Measurements from ENCODE around the gene RAB4A.

The RAB4A gene

GRCh38 chr1:229230140-229230892 is 40.6 kb upstream of the RAB4A start:
- no peak overlapping the region for H3K9ac ChIP-seq (ENCODE audit: low read depth in 1 of 2, low read length in 2 of 2)
- peaks cover 0 to 3% of the 10 kb centered on the region in 2 donors for H3K27me3 ChIP-seq (ENCODE audit: control insufficient read depth in 2 of 2, insufficient read depth in 2 of 2, low read length in 2 of 2)
- no peaks in the 10 kb centered on the region for H3K9me3 ChIP-seq (ENCODE audit: control insufficient read depth in 2 of 2, low read length in 2 of 2)
- H3K4me3 ChIP-seq (ENCODE audit: low read length in 2 of 2), result no peak overlapping the region
- no peak overlapping the region for H3K27ac ChIP-seq (ENCODE audit: low read depth in 2 of 2, low read length in 2 of 2)
- H3K36me3 ChIP-seq (ENCODE audit: control insufficient read depth in 2 of 2, insufficient read depth in 2 of 2, low read length in 2 of 2), result no peaks in the 10 kb centered on the region
- peaks cover 15 to 18% of the 10 kb centered on the region in 2 donors for H3K4me1 ChIP-seq (ENCODE audit: control insufficient read depth in 2 of 2, insufficient read depth in 2 of 2, low read length in 2 of 2)

GRCh38 chr1:229230893-229231753 is 39.8 kb upstream of the RAB4A start:
- Histone ChIP-seq H3K27ac (ENCODE audit: low read depth in 2 of 2, low read length in 2 of 2) (no peak overlapping the region), H3K9ac (ENCODE audit: low read depth in 1 of 2, low read length in 2 of 2) (no peak overlapping the region), H3K4me3 (ENCODE audit: low read length in 2 of 2) (no peak overlapping the region), H3K4me1 (ENCODE audit: control insufficient read depth in 2 of 2, insufficient read depth in 2 of 2, low read length in 2 of 2) (peaks cover 12 to 14% of the 10 kb centered on the region in 2 donors), H3K9me3 (ENCODE audit: control insufficient read depth in 2 of 2, low read length in 2 of 2) (no peaks in the 10 kb centered on the region), H3K36me3 (ENCODE audit: control insufficient read depth in 2 of 2, insufficient read depth in 2 of 2, low read length in 2 of 2) (no peaks in the 10 kb centered on the region), H3K27me3 (ENCODE audit: control insufficient read depth in 2 of 2, insufficient read depth in 2 of 2, low read length in 2 of 2) (peaks cover 0 to 3% of the 10 kb centered on the region in 2 donors)

- no peak overlapping the region for H3K27ac ChIP-seq (ENCODE audit: low read depth in 2 of 2, low read length in 2 of 2)
- H3K36me3 ChIP-seq (ENCODE audit: control insufficient read depth in 2 of 2, insufficient read depth in 2 of 2, low read length in 2 of 2), result no peaks in the 10 kb centered on the region
- no peak overlapping the region for H3K9ac ChIP-seq (ENCODE audit: low read depth in 1 of 2, low read length in 2 of 2)
- H3K4me3 ChIP-seq (ENCODE audit: low read length in 2 of 2), result no peak overlapping the region
- H3K9me3 ChIP-seq (ENCODE audit: control insufficient read depth in 2 of 2, low read length in 2 of 2), result no peaks in the 10 kb centered on the region
- H3K27me3 ChIP-seq (ENCODE audit: control insufficient read depth in 2 of 2, insufficient read depth in 2 of 2, low read length in 2 of 2), result peaks cover 0 to 3% of the 10 kb centered on the region in 2 donors
- H3K4me1 ChIP-seq (ENCODE audit: control insufficient read depth in 2 of 2, insufficient read depth in 2 of 2, low read length in 2 of 2), result peaks cover 12 to 14% of the 10 kb centered on the region in 2 donors
Measured at GRCh38 chr1:229231754-229232119, 39.2 kb upstream of the RAB4A start.

- Histone ChIP-seq H3K27me3 (ENCODE audit: control insufficient read depth in 2 of 2, insufficient read depth in 2 of 2, low read length in 2 of 2) (no peaks in the 10 kb centered on the region), H3K9me3 (ENCODE audit: control insufficient read depth in 2 of 2, low read length in 2 of 2) (no peaks in the 10 kb centered on the region), H3K36me3 (ENCODE audit: control insufficient read depth in 2 of 2, insufficient read depth in 2 of 2, low read length in 2 of 2) (no peaks in the 10 kb centered on the region), H3K4me3 (ENCODE audit: low read length in 2 of 2) (no peak overlapping the region), H3K4me1 (ENCODE audit: control insufficient read depth in 2 of 2, insufficient read depth in 2 of 2, low read length in 2 of 2) (peaks cover 4% of the 10 kb centered on the region in 2 donors), H3K9ac (ENCODE audit: low read depth in 1 of 2, low read length in 2 of 2) (no peak overlapping the region), H3K27ac (ENCODE audit: low read depth in 2 of 2, low read length in 2 of 2) (no peak overlapping the region)
Measured at GRCh38 chr1:229234870-229235472, 35.9 kb upstream of the RAB4A start.

- no peak overlapping the region for H3K9ac ChIP-seq (ENCODE audit: low read depth in 1 of 2, low read length in 2 of 2)
- no peaks in the 10 kb centered on the region for H3K36me3 ChIP-seq (ENCODE audit: control insufficient read depth in 2 of 2, insufficient read depth in 2 of 2, low read length in 2 of 2)
- no peaks in the 10 kb centered on the region for H3K4me1 ChIP-seq (ENCODE audit: control insufficient read depth in 2 of 2, insufficient read depth in 2 of 2, low read length in 2 of 2)
- no peak overlapping the region for H3K27ac ChIP-seq (ENCODE audit: low read depth in 2 of 2, low read length in 2 of 2)
- no peaks in the 10 kb centered on the region for H3K27me3 ChIP-seq (ENCODE audit: control insufficient read depth in 2 of 2, insufficient read depth in 2 of 2, low read length in 2 of 2)
- no peaks in the 10 kb centered on the region for H3K9me3 ChIP-seq (ENCODE audit: control insufficient read depth in 2 of 2, low read length in 2 of 2)
- H3K4me3 ChIP-seq (ENCODE audit: low read length in 2 of 2), result no peak overlapping the region
Measured at GRCh38 chr1:229237320-229237719, 33.6 kb upstream of the RAB4A start.

GRCh38 chr1:229238231-229238630 is 32.7 kb upstream of the RAB4A start:
- Histone ChIP-seq H3K27ac (ENCODE audit: low read depth in 2 of 2, low read length in 2 of 2) (no peak overlapping the region), H3K4me3 (ENCODE audit: low read length in 2 of 2) (no peak overlapping the region), H3K4me1 (ENCODE audit: control insufficient read depth in 2 of 2, insufficient read depth in 2 of 2, low read length in 2 of 2) (no peaks in the 10 kb centered on the region), H3K9ac (ENCODE audit: low read depth in 1 of 2, low read length in 2 of 2) (no peak overlapping the region), H3K36me3 (ENCODE audit: control insufficient read depth in 2 of 2, insufficient read depth in 2 of 2, low read length in 2 of 2) (no peaks in the 10 kb centered on the region), H3K9me3 (ENCODE audit: control insufficient read depth in 2 of 2, low read length in 2 of 2) (no peaks in the 10 kb centered on the region), H3K27me3 (ENCODE audit: control insufficient read depth in 2 of 2, insufficient read depth in 2 of 2, low read length in 2 of 2) (no peaks in the 10 kb centered on the region)

- H3K4me3 ChIP-seq (ENCODE audit: low read length in 2 of 2), result no peak overlapping the region
- H3K9ac ChIP-seq (ENCODE audit: low read depth in 1 of 2, low read length in 2 of 2), result no peak overlapping the region
- no peaks in the 10 kb centered on the region for H3K9me3 ChIP-seq (ENCODE audit: control insufficient read depth in 2 of 2, low read length in 2 of 2)
- no peaks in the 10 kb centered on the region for H3K4me1 ChIP-seq (ENCODE audit: control insufficient read depth in 2 of 2, insufficient read depth in 2 of 2, low read length in 2 of 2)
- no peaks in the 10 kb centered on the region for H3K36me3 ChIP-seq (ENCODE audit: control insufficient read depth in 2 of 2, insufficient read depth in 2 of 2, low read length in 2 of 2)
- no peaks in the 10 kb centered on the region for H3K27me3 ChIP-seq (ENCODE audit: control insufficient read depth in 2 of 2, insufficient read depth in 2 of 2, low read length in 2 of 2)
- H3K27ac ChIP-seq (ENCODE audit: low read depth in 2 of 2, low read length in 2 of 2), result no peak overlapping the region
Measured at GRCh38 chr1:229238674-229239415, 32.1 kb upstream of the RAB4A start.

GRCh38 chr1:229240532-229240931 is 30.4 kb upstream of the RAB4A start:
- Histone ChIP-seq H3K9ac (ENCODE audit: low read depth in 1 of 2, low read length in 2 of 2) (no peak overlapping the region), H3K27ac (ENCODE audit: low read depth in 2 of 2, low read length in 2 of 2) (no peak overlapping the region), H3K36me3 (ENCODE audit: control insufficient read depth in 2 of 2, insufficient read depth in 2 of 2, low read length in 2 of 2) (no peaks in the 10 kb centered on the region), H3K4me3 (ENCODE audit: low read length in 2 of 2) (no peak overlapping the region), H3K9me3 (ENCODE audit: control insufficient read depth in 2 of 2, low read length in 2 of 2) (no peaks in the 10 kb centered on the region), H3K4me1 (ENCODE audit: control insufficient read depth in 2 of 2, insufficient read depth in 2 of 2, low read length in 2 of 2) (no peaks in the 10 kb centered on the region), H3K27me3 (ENCODE audit: control insufficient read depth in 2 of 2, insufficient read depth in 2 of 2, low read length in 2 of 2) (no peaks in the 10 kb centered on the region)

GRCh38 chr1:229241390-229241789 is 29.5 kb upstream of the RAB4A start:
- no peak overlapping the region for H3K4me3 ChIP-seq (ENCODE audit: low read length in 2 of 2)
- no peaks in the 10 kb centered on the region for H3K9me3 ChIP-seq (ENCODE audit: control insufficient read depth in 2 of 2, low read length in 2 of 2)
- no peaks in the 10 kb centered on the region for H3K36me3 ChIP-seq (ENCODE audit: control insufficient read depth in 2 of 2, insufficient read depth in 2 of 2, low read length in 2 of 2)
- no peak overlapping the region for H3K9ac ChIP-seq (ENCODE audit: low read depth in 1 of 2, low read length in 2 of 2)
- no peak overlapping the region for H3K27ac ChIP-seq (ENCODE audit: low read depth in 2 of 2, low read length in 2 of 2)
- H3K27me3 ChIP-seq (ENCODE audit: control insufficient read depth in 2 of 2, insufficient read depth in 2 of 2, low read length in 2 of 2), result no peaks in the 10 kb centered on the region
- no peaks in the 10 kb centered on the region for H3K4me1 ChIP-seq (ENCODE audit: control insufficient read depth in 2 of 2, insufficient read depth in 2 of 2, low read length in 2 of 2)
